Measurements from ENCODE around the gene NAPSA. TPM values are rescaled to one million over a fixed set of nuclear protein-coding genes. Genes with fewer than 3 reads are reported as not detected.

NAPSA gene
- 0.58 to 1.5 TPM (median 1.1 TPM) in 5 replicates for total RNA-seq (2022; extraction: Qiagen RNA extraction; ENCODE audit: low read depth)

DNA sequence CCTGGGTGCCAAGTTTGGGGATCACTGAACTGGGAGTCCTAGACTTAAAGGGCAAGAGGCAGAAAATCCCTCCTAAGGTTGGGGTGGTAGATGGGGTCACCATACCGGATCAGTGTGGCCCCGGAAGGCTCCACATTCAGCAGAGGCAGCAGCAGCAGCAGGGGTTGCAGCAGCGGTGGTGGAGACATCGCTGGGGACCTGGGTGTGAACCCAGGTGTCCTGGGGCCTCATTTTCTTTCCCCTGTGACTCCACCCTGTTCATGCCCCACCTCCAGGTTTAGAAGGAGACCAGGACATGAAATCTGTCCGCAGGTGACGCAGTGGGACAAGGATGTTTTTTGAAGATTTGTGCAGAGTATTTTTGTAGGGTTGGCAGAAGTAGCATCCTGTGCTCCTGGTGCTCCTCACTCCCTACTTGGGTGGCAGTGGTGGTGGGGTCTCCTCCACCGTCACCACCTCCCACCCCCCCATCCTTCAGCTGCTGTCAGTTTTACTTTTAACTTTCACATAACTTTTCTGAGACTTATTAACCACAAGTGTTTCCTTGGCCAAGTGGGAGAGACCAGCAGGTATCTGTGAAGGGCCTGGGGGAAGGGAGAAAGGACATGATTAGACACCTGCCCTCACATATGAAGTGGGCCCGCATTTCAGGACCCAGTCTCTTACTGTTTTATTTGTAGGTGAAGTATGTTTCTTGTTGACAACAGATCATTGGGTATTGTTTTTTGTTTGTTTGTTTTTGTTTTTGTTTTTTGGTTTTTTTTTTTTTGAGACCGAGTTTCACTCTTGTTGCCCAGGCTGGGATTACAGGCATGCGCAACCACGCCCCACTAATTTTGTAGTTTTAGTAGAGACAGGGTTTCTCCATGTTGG is at the start of gene NAPSA:
Gene NAPSA (minus strand): TSS at position 206 of the 873 bp plus-strand sequence. CDS start 18 bp downstream, at position 188.

DNA sequence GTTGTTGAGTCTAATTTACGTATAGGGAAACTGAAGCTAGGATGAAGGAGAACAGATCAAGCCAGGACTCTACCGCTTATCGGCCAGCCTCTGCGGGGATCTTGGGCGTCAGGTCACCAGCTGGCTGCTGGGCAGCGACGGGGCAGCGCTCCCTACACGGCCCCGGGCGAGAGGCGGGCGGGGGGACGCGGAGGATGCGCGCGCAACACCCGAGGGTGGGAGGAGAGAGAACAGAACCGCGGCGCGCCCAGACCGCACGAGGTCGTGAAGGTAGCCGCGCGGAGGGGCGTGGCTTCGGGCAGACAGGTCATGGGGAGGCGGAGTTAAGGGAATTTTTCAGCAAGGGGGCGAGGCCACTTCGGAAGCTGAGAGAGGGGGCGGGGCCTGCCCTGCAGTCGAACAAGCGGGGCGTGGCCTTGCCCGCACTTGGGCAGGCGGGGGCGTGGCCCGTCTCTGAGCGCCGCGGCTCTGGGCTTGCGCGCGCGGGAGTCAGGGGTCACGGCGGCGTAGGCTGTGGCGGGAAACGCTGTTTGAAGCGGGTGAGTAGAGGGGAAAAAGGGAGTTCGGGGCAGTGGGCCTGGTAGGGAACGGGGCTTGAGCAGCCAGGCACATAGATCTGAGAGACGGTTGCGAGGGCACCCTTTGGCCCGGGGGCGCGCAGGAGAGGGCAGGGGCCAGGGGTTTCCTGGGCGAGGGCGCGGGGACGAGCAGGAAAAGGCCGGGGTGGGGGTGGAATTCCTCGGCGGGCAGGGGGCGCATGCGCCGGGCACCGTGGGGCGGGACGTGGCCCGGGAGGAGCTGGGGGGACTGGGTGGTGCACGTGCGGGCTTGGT is 18.6 kb upstream of the NAPSA start, which contains the start of gene POLD1:
Gene POLD1 (plus strand): TSS at position 496 of the 833 bp plus-strand sequence. CDS start 14,505 bp downstream, outside the sequence.

DNA sequence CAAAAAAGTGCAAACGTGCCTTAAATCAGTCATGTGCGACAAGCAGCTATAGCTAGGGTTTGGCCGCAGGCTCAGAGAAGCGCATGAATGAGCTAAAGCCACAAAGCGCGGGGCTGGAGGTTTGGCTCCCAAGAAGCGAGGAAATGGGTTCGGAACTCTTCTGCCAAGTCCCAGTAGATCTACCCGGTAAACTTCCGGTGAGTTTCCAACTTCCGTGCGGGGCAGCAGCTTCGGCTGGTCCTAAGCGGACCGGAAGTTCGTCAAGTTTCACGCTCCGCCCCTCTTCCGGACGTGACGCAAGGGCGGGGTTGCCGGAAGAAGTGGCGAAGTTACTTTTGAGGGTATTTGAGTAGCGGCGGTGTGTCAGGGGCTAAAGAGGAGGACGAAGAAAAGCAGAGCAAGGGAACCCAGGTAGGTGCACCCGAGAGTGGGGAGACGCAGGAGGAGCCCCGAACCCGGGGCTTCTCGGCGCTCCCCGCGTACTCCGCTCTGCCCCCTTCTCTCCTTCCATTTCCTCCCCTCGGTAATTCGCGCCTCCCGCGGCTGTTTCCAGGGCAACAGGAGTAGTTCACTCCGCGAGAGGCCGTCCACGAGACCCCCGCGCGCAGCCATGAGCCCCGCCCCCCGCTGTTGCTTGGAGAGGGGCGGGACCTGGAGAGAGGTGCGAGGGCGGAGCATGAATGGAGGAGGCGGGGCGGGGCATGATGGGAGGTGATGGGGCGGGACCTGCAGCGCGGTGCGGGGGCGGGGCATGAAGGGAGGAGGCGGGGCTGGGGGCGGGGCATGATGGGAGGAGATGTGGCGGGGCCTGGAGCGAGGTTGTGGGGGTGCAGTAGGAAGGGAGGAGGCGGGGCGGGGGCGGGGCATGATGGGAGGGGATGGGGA is 11.0 kb upstream of the NAPSA start, which contains the start of gene NR1H2:
Gene NR1H2 (plus strand): TSS at position 292 of the 885 bp plus-strand sequence. CDS start 1,149 bp downstream, outside the sequence.

DNA sequence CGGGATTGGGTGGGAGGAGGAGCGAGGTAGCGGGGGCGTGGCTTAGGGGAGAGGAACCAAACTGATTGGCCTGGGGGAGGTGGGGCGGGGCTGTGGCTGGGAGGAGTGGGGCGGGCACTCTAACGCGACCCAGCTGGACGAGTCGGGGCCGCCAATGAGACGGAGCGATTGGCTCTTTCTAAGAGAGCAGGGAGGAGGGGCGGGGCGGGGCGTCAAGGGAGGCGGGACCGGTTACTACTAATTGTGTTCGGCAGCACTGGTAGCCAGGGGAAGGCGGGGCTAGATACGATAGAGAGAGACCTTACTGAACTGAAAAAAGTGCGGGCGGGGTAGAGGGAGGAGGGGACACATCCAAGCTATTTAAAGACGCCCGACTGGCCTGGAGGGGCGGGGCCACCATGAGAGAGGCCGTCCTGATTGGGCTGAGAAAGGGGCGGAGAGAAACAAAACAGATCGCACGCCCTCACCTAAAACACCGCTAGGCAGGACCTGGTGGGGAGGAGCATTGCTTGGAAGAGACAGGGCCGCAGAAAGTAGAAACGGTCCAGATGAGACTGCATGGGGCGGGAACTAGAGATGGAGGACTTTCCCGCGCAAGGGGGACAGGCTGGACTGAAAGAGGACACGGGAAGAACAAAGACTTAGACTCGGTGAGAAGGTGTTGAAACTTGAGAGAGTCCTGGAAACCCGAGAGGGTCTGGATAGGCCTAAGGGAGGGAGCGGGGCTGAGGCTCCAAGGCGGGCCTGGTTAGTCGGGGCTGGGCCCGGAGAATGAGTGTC is 36.1 kb downstream of the NAPSA start, which contains the start of gene KCNC3:
Gene KCNC3 (minus strand): TSS at position 232 of the 780 bp plus-strand sequence. CDS start 295 bp downstream, outside the sequence.

Other genes starting within 250 kb of the NAPSA start
- gene IZUMO2, start 202.4 kb downstream of the NAPSA start, total RNA-seq (2022; extraction: Qiagen RNA extraction; ENCODE audit: low read depth) = not detected in 5 replicates
- 4.4 to 7.0 TPM (median 6.4 TPM) in 5 replicates for gene MYH14, start 162.0 kb downstream of the NAPSA start, total RNA-seq (2022; extraction: Qiagen RNA extraction; ENCODE audit: low read depth)
- gene KCNC3, start 36.3 kb downstream of the NAPSA start, total RNA-seq (2022; extraction: Qiagen RNA extraction; ENCODE audit: low read depth) = 0.95 to 1.5 TPM (median 1.4 TPM) in 5 replicates
- gene NR1H2, start 10.8 kb upstream of the NAPSA start, total RNA-seq (2022; extraction: Qiagen RNA extraction; ENCODE audit: low read depth) = 58.1 to 82.4 TPM (median 78.4 TPM) in 5 replicates
- 48.9 to 76.4 TPM (median 72.2 TPM) in 5 replicates for gene POLD1, start 18.7 kb upstream of the NAPSA start, total RNA-seq (2022; extraction: Qiagen RNA extraction; ENCODE audit: low read depth)
- 0.10 to 0.34 TPM (median 0.15 TPM) in 4 of 5 replicates, not detected in the other for gene SPIB, start 53.3 kb upstream of the NAPSA start, total RNA-seq (2022; extraction: Qiagen RNA extraction; ENCODE audit: low read depth)
- 0.03 TPM in 1 of 5 replicates, not detected in the others for gene MYBPC2, start 67.3 kb upstream of the NAPSA start, total RNA-seq (2022; extraction: Qiagen RNA extraction; ENCODE audit: low read depth)
- 107 to 155 TPM (median 150 TPM) in 5 replicates for gene EMC10, start 110.9 kb upstream of the NAPSA start, total RNA-seq (2022; extraction: Qiagen RNA extraction; ENCODE audit: low read depth)
- gene GARIN5A, start 111.2 kb upstream of the NAPSA start, total RNA-seq (2022; extraction: Qiagen RNA extraction; ENCODE audit: low read depth) = 1.6 to 2.2 TPM (median 2.0 TPM) in 5 replicates
- gene JOSD2, start 145.6 kb upstream of the NAPSA start, total RNA-seq (2022; extraction: Qiagen RNA extraction; ENCODE audit: low read depth) = 58.0 to 82.0 TPM (median 80.2 TPM) in 5 replicates
- gene ASPDH, start 148.3 kb upstream of the NAPSA start, total RNA-seq (2022; extraction: Qiagen RNA extraction; ENCODE audit: low read depth) = not detected in 5 replicates
- 0.32 to 0.97 TPM (median 0.50 TPM) in 5 replicates for gene LRRC4B, start 202.8 kb upstream of the NAPSA start, total RNA-seq (2022; extraction: Qiagen RNA extraction; ENCODE audit: low read depth)

Data from A549 treated with GW870086 at 1 μM for 4 hours (cell line).